NK-92 treated with Interleukin-12 subunit alpha and Interleukin-12 subunit beta, amount 100 ng/mL, for 24 hours (cell line): Measurements from ENCODE around the gene GAPDHS.

Experiments used
- DNase-seq: peaks from one replicate; lab custom pipeline; 2025; lab: John Stamatoyannopoulos, UW

GAPDHS gene

DNA sequence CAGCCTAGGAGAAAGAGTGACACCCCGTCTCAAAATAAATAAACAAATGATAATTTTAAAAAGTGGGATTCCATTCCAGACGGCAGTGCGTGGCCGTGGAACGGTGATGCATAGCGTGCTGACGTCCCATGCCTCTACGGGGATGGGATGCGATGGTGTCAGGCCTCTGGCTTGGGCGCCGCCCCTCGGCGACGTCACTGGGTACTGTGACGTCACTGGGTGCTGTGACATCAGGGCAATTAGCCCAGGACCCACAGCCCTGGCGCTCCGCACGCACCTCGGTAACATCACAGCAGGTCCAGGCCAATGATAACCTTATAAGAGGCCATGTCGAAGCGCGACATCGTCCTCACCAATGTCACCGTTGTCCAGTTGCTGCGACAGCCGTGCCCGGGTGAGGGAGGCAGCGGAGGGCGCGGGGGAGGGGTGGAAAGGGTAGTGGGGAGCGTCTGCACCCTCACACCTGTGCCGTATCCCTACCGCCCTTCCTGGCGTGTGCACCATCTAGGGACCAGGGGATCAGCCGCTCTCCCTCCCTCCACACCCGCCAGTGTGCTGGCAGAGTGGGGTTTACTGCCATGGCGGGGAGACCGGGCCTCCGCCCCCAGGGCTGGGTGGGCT is at the start of gene GAPDHS:
TSS of gene GAPDHS (plus strand) at position 256 of the 621 bp plus-strand sequence. CDS start at position 328, 72 bp downstream.
- DNase-seq = no peak

- DNase-seq = no peak
Observed at GRCh38 chr19:35484252-35485036, 48.8 kb upstream of the GAPDHS start.

DNA sequence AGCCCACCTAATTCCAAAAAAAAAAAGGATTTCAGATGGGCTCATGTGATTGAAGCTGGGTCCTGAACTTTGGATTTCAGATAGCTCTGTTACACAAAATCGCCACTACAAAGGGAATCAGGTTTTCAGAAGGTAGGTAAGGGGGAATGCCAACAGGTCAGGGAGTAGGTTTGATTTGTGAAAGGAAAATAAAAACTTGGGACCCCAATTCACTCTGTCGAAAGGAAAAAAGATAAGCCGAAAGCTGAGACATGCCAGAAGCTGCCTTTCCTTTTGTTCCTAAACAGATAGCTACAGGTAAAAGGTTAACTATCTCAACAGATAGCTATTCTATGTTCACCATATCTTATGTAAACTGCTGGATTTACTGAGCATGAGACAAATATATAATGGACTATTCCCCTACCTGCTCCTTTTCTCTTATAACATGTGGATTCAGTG is 47.0 kb upstream of the GAPDHS start:
- no peak for DNase-seq

- DNase-seq = no peak
Observed at GRCh38 chr19:35487656-35488182, 45.5 kb upstream of the GAPDHS start.

DNA sequence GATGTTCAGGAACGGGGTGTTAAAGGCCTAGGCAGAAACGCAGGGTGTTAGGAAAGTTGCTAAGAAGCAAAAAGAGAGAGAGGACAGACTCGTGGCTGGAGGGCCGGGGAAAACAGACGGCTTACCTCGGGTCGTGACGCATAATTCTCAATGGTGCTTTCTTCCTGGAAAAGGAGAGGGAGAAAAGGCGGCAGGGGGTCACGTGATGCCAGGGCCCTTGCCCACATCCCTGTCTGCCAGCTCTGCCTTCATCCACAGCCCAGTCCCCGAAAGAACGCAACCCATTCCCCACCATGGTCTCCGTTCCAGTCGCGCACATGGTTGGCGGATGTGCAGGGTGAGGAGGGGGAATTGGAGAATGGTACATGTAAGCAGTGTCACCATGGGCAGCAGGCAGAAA is 44.6 kb upstream of the GAPDHS start:
- no peak for DNase-seq

GRCh38 chr19:35490364-35490763 is 42.9 kb upstream of the GAPDHS start, which contains the start of gene KRTDAP:
KRTDAP (minus strand) TSS chr19:35490464; CDS start chr19:35490442, 22 bp downstream.
- no peak for DNase-seq

DNA sequence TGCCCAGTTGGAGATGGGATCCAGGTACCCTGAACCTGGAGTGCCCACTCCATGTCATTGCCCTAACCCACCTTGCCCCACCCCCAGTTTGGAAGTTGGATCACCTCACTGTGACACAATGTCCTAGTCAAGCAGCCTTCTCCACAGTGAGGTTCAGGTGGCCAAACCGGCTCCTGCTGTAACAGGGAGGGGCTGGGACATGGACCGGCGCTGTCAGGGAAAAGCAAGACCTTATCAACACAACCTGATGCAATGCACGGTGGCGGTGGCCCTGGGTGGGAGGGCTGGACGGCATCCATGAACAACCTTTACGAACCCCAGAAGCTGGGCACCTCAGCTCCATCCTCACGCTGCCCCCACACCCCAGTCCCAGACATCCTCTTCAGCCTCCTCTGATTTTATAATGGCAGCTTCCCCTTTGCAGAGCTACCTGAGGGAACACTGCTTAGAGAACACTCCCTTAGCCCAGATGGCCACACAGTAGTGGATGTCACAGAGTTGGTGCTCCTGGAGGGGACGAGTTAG is 41.4 kb upstream of the GAPDHS start:
- no peak for DNase-seq

GRCh38 chr19:35493971-35494370 is 39.3 kb upstream of the GAPDHS start:
- no peak for DNase-seq

- DNase-seq = peak; percentile 18
Observed at GRCh38 chr19:35495107-35496064, 37.9 kb upstream of the GAPDHS start.

DNA sequence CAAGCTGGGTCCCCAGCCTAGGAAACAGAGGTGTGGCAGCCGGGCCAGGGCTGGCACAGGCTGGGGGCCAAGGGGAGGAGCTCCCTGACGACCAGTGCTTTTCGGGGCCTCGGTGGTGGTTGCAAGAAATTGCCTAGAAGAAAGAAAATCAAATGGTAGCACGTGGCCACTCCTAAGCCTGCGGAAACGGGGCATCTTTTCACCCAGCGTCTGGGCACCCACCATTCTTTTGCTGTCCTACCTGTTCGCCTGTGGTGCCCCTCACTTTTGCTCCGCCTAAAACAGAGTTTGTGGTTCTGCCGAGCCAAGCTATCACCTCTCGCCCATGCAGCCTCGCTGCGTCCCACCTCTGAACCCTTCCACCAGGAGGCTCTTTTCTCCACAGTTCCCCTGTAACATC is 35.9 kb upstream of the GAPDHS start:
- no peak for DNase-seq

- no peak for DNase-seq
Observed at GRCh38 chr19:35498220-35498619, 35.0 kb upstream of the GAPDHS start.

DNA sequence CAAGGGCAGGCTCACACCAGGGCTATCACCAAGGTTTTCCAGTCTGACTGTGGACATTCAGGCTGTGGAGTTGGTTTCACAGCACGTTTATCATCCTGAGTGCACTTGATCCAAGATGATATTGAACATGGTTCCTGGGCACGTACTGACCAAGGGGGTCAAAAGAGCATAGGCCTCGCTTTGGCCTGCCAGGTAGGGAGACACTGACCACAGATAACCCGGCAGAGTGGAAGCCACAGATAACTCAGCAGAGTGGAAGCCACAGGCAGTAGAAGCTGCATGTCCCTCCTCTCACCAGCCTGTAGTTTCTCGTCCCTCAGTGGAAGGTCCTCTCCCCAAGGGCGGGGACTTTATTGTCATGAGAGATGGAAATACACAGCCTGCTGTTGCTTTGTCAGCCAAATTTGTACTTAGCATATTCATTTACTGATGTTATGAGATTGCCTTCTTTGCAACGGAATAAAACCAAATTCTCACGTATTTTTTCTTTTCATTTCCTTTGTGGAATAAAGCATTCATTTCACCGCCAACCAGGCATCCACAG is 34.2 kb upstream of the GAPDHS start:
- DNase-seq = no peak

DNA sequence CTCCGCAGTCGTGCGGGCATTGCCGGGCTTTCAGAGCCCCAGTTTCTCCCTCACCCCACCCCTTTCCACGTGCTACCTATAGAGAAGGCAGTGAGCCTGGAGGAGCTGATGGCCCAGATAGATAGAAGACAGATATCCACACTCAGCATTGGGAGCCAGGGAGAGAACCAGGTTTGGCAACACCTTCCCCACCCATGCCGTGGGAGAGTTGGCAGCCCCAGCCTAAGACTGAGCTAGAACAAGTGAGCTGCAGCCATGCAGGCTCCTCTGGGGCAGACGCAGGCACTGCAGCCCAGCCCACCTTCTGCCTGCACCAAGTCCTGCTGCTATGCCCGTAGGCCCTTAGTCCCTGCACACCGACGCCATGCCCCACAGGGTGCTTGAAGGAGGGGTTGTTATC is 32.6 kb upstream of the GAPDHS start:
- no peak for DNase-seq

GRCh38 chr19:35501684-35502083 is 31.6 kb upstream of the GAPDHS start:
- no peak for DNase-seq

DNA sequence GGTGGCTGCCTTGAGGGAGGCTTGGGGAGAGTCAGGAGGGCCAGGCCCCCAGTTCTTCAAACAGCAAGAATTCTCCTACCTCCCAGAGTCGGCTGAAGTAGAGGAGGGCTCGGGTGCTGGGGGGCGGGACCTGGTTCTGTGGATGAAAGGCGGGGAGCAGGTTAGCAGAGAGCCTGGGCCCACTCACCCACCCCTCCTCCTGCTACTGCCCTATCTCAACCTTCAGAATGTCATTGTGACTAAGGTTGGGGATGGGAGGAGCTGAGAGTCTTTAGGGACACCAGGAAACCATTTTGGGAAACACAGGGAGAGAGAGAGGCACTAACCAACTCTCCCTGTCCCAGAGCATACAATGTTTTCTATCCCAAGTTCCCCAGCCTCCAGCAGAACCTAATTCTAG is 30.5 kb upstream of the GAPDHS start:
- no peak for DNase-seq

DNA sequence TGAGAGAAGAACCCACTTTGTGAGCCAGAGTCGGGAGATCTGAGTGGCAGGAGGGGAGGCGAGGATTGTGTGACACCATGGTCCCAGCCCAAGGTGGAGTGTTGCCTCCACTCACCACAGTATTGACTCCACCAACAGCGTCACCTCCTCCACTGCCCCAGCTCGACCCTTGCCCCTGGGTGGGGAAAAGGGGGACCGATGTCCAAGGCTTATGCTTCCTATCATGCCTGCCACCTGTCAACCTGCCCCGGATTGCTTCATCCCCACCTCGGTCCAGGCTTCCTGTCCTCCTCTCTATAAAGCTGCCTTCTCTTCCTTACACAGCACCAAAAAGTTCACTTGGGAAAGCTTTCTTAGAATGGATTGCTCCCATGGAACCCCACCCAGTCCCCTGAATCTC is 27.2 kb upstream of the GAPDHS start:
- DNase-seq = no peak

- no peak for DNase-seq
Observed at GRCh38 chr19:35507561-35507960, 25.7 kb upstream of the GAPDHS start.

DNA sequence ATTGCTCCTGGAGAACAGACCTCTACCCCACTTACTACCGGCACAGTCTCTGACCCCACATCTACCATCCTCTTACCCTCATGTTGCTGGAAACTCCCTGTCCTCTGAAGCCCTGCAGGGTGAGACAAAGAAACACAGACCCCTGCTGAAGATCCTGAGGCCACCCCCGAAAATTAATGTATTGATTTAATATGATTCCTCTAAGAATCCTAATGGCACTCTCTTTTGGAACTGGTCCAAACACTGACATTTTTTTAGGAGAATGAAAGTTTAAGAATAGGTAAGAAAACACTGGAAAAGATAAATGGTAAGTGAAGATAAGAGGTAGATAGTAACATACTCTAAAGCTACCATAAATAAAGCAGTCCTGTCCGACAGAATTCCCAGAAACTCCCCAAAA is 25.1 kb upstream of the GAPDHS start:
- DNase-seq = no peak

DNA sequence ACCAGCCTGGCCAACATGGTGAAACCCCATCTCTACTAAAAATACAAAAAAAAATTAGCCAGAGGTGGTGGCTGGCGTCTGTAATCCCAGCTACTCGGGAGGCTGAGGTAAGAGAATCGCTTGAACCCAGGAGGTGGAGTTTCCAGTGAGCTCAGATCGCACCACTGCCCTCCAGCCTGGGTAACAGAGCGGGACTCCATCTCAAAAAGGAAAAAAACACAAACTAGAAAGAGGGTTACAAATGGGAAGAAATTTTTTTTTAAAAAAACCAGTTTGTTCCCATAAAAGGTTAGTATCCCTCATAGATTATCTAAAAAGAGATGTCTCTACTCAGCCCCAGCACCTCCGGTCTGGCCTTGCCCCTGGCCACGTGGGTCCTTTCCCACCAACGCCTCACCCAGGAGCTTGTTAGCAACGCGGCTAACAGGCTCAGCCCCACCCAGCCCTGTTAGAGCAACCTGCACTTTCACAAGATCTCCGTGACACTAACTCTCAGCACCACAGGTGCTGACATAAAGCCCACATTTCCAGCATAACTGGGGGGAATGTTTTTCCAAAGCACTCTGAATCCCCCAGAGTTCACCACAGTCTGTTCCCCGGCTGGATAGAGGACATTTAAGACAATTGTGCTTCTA is 24.1 kb upstream of the GAPDHS start:
- no peak for DNase-seq

- peak; percentile 39 for DNase-seq
Observed at GRCh38 chr19:35509861-35510625, 23.2 kb upstream of the GAPDHS start.
